B cell (primary cell): ENCODE results near the gene AQP5. TPM values are rescaled to one million over a fixed set of nuclear protein-coding genes. Genes with fewer than 3 reads are reported as not detected.

ENCODE experiments used
- ATAC-seq: fragments of 200-7000 bp; cut with Tn5 transposase; one replicate; pipeline ENCODE4 v1.10.0; 2021; ENCODE audit warnings: low read depth, mild to moderate bottlenecking, moderate number of reproducible peaks, moderate library complexity
- CTCF ChIA-PET: fragments of 350-600 bp; sonication (Branson Sonifier 250); formaldehyde crosslinking; loops from one replicate; lab custom pipeline; 2021; ENCODE audit warnings: antibody characterized with exemption, inconsistent platforms; lab: Charles Lee
- POLR2A ChIA-PET: fragments of 350-600 bp; sonication (Branson Sonifier 250); formaldehyde crosslinking; loops from one replicate; lab custom pipeline; 2021; ENCODE audit warnings: antibody characterized with exemption; lab: Charles Lee
- DNase-seq: peaks from one replicate; pipeline ENCODE4 v3.0.0; 2013
- H2AFZ ChIP-seq: 2 replicates; pipeline ENCODE4 v1.6.1; 2012; ENCODE audit warnings: mild to moderate bottlenecking, low read depth, low read length; ENCODE audit not compliant: insufficient read depth, poor library complexity, severe bottlenecking
- H3K27ac ChIP-seq, 2 donors: 1 replicate in 1 of 2; 2 replicates in 1 of 2; pipeline ENCODE4 v1.5.1; 2012 to 2013; ENCODE audit warnings: low read length in 2 of 2, mild to moderate bottlenecking in 2 of 2, moderate library complexity in 1 of 2
- H3K27me3 ChIP-seq, 4 experiments: fragments of 200-600 bp in 1 of 4; sonication (generic) in 1 of 4; replicated peaks in 1 of 4; 1 replicate in 2 of 4; 2 replicates in 2 of 4; pipeline versions ENCODE4 v1.6.1 to v1.7.0; 2013 to 2016; ENCODE audit warnings: low read length in 3 of 4, mild to moderate bottlenecking in 2 of 4, mixed read lengths in 1 of 4, moderate library complexity in 1 of 4; ENCODE audit not compliant: insufficient read depth in 4 of 4, control insufficient read depth in 3 of 4; ENCODE audit errors: control extremely low read depth in 1 of 4
- H3K36me3 ChIP-seq, 2 experiments: replicated peaks in 1 of 2; 1 replicate in 1 of 2; 2 replicates in 1 of 2; pipeline versions ENCODE4 v1.6.1 to v1.7.1; 2013; ENCODE audit warnings: low read length in 1 of 2; ENCODE audit not compliant: insufficient read depth in 2 of 2, control insufficient read depth in 1 of 2; ENCODE audit errors: control extremely low read depth in 1 of 2, extremely low read depth in 1 of 2
- H3K4me1 ChIP-seq, 2 donors: fragments of 200-600 bp in 1 of 2; sonication (generic) in 1 of 2; 1 replicate in 1 of 2; 2 replicates in 1 of 2; pipeline versions ENCODE4 v1.5.1 to v1.6.1; 2013 to 2017; ENCODE audit warnings: low read length in 2 of 2; ENCODE audit not compliant: control insufficient read depth in 2 of 2, insufficient read depth in 2 of 2
- H3K4me2 ChIP-seq: replicated peaks from 2 replicates; pipeline ENCODE3; 2012; ENCODE audit warnings: mild to moderate bottlenecking, low read depth, low read length; ENCODE audit not compliant: poor library complexity, severe bottlenecking
- H3K4me3 ChIP-seq, 5 experiments: fragments of 200-600 bp in 1 of 5; sonication (generic) in 1 of 5; 1 replicate in 3 of 5; 2 replicates in 2 of 5; pipeline versions ENCODE4 v1.5.1 to v1.7.0; 2011 to 2016; ENCODE audit warnings: low read length in 4 of 5, mild to moderate bottlenecking in 4 of 5, low read depth in 2 of 5, control low read depth in 1 of 5, moderate library complexity in 1 of 5; ENCODE audit not compliant: insufficient read depth in 1 of 5; ENCODE audit errors: control extremely low read depth in 1 of 5, extremely low read depth in 1 of 5
- H3K79me2 ChIP-seq: fragments of 200-600 bp; sonication (generic); one replicate; pipeline ENCODE4 v1.6.0; 2016; ENCODE audit warnings: low read length; ENCODE audit not compliant: control insufficient read depth, insufficient read depth
- H3K9ac ChIP-seq: fragments of 200-600 bp; sonication (generic); 2 replicates; pipeline ENCODE4 v1.6.1; 2017; ENCODE audit warnings: mild to moderate bottlenecking, low read length, moderate library complexity
- H3K9me3 ChIP-seq, 3 donors: one replicate each; pipeline versions ENCODE4 v1.6.1 to v1.7.1; 2013; ENCODE audit warnings: low read length in 2 of 3; ENCODE audit not compliant: control insufficient read depth in 2 of 3, insufficient read depth in 1 of 3; ENCODE audit errors: control extremely low read depth in 1 of 3
- H4K20me1 ChIP-seq: 2 replicates; pipeline ENCODE4 v1.6.0; 2012; ENCODE audit warnings: mild to moderate bottlenecking, low read length; ENCODE audit not compliant: insufficient read depth, control insufficient read depth, poor library complexity, severe bottlenecking
- H3K27ac Mint-ChIP-seq: one replicate; pipeline ENCODE4 v1.8.0; 2021; ENCODE audit warnings: mixed read lengths
- H3K27me3 Mint-ChIP-seq: one replicate; pipeline ENCODE4 v1.8.0; 2021; ENCODE audit warnings: mixed read lengths
- H3K4me1 Mint-ChIP-seq: one replicate; pipeline ENCODE4 v1.8.0; 2021; ENCODE audit warnings: mixed read lengths
- H3K4me3 Mint-ChIP-seq: one replicate; pipeline ENCODE4 v1.8.0; 2021; ENCODE audit warnings: mixed read lengths
- H3K9me3 Mint-ChIP-seq: one replicate; pipeline ENCODE4 v1.8.0; 2022; ENCODE audit warnings: mixed read lengths; ENCODE audit not compliant: insufficient read depth
- CTCF ChIP-seq: fragments of 200-600 bp; IDR thresholded peaks from one replicate; pipeline ENCODE4 v1.8.0; 2022; ENCODE audit warnings: antibody characterized with exemption, mild to moderate bottlenecking
- EZH2 ChIP-seq: IDR thresholded peaks from 2 replicates; pipeline ENCODE4 v1.6.1; 2012; ENCODE audit warnings: borderline replicate concordance, low read depth, mild to moderate bottlenecking, moderate library complexity, low read length; ENCODE audit not compliant: insufficient read depth, poor library complexity, severe bottlenecking
- WGBS: methylation state at CpG from one replicate; pipeline ENCODE4 v1.1.5; 2013; ENCODE audit warnings: missing lambda C conversion rate; ENCODE audit not compliant: insufficient coverage; 5-methylcytosine and 5-hydroxymethylcytosine counted together
- intact Hi-C: fragments of 100-400 bp; cut with micrococcal nuclease; formaldehyde crosslinking; loops from one replicate; pipeline ENCODE4 v1.10.0; 2022
- polyA plus RNA-seq: library from polyadenylated mRNA; depleted of rRNA; stranded (reverse); fragments of >200 nt; gene quantifications from 2 replicates; pipeline ENCODE4 v1.2.3, GENCODE V29; 2012
- total RNA-seq, 2 donors: library from RNA; stranded (reverse); fragments of 120-200 nt in 1 of 2; gene quantifications; 1 replicate in 1 of 2; 2 replicates in 1 of 2; pipeline versions ENCODE4 v1.2.3 to v1.2.4, GENCODE V29; 2013 to 2022

The AQP5 gene
- total and polyA plus RNA-seq, 2 donors (not counting 1 experiment from before 2014, with no cell fraction given): not detected

DNA sequence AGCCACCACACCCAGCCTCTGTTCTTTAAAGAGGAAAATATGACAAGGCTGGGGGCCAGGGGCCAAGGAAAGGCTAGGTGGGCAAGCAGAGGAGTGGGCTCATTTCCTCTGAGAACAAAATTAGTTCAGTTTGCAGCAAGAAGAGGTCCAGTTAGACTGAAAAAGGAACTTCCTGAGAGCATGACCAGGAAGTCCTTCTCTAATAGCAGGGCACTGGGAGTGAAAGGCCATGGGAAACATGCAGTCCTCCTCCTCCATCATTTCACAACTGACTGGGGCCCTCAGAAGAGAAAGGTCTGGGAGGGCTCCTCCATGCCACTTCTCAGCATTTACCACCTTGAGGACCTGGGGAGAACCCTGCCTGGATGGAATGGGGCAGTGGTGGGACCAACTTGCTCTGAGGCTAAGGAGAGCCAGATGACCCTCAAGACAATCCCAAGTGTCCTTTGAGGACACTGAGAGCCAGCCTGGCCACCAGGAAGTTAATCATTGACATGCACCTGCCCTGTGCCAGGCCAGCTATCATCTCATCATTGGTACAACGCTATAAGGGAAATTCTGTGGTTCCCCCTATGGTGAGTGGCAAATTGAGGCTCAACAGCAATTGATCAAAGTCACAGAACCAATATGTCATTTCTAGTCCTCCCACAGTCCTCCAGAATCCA, 9.1 kb upstream of the AQP5 start:
- Mint-ChIP-seq H3K9me3 (no peaks in the 10 kb centered on the region), H3K27ac (no peak overlapping the region), H3K4me1 (peaks cover 2% of the 10 kb centered on the region), H3K4me3 (no peak overlapping the region), H3K27me3 (peaks cover 37% of the 10 kb centered on the region)
- no peak overlapping the region for H3K9ac ChIP-seq
- H4K20me1 ChIP-seq: no peaks in the 10 kb centered on the region
- H3K4me1 ChIP-seq: peaks cover 0 to 8% of the 10 kb centered on the region in 2 donors
- H3K27ac ChIP-seq: no peak overlapping the region
- 67% methylated on average over 1 of the region's 1 CpG for WGBS
- POLR2A ChIA-PET: no interaction called here
- CTCF ChIA-PET: no interaction called here
- ATAC-seq (no peak), DNase-seq (no peak)
- no peak overlapping the region for H2AFZ ChIP-seq
- intact Hi-C loops: no loop called here
- no peak overlapping the region for H3K4me2 ChIP-seq
- TF ChIP-seq EZH2 (no peak), CTCF (no peak)
- no peaks in the 10 kb centered on the region for H3K36me3 ChIP-seq
- no peaks in the 10 kb centered on the region for H3K9me3 ChIP-seq
- H3K27me3 ChIP-seq: peaks cover 0 to 52% (median 14%) of the 10 kb centered on the region in 4 experiments
- no peaks in the 10 kb centered on the region for H3K79me2 ChIP-seq
- no peak overlapping the region for H3K4me3 ChIP-seq

DNA sequence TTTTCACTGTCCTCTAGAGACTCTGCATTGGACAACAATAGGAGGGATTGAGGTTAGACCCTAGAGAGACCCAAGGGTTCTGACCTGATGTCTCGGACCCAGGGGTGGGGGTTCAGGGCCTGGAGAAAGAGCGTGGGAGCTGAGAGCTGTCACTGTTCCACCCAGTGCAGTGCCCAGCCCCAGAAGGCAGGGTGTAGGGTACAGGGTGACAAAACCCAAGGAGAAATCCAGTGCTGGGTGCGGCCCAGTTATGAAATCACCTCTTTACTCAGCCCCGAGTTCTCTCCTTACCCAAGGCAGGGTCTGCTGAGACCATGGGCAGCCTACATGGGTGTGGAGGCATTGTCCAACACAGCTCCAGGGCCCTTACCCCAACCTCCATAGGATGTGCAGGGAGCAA, 8.5 kb upstream of the AQP5 start:
- intact Hi-C loops: no loop called here
- no peaks in the 10 kb centered on the region for H3K9me3 Mint-ChIP-seq
- Histone ChIP-seq H3K27ac (no peak overlapping the region), H3K4me1 (peaks cover 0 to 8% of the 10 kb centered on the region in 2 donors), H3K27me3 (peaks cover 0 to 55% (median 15%) of the 10 kb centered on the region in 4 experiments), H3K9me3 (no peaks in the 10 kb centered on the region), H4K20me1 (no peaks in the 10 kb centered on the region), H2AFZ (no peak overlapping the region), H3K4me3 (no peak overlapping the region), H3K9ac (no peak overlapping the region), H3K36me3 (no peaks in the 10 kb centered on the region), H3K79me2 (no peaks in the 10 kb centered on the region), H3K4me2 (no peak overlapping the region)
- WGBS: 96% methylated on average over 2 of the region's 4 CpGs
- peaks cover 2% of the 10 kb centered on the region for H3K4me1 Mint-ChIP-seq
- DNase-seq: no peak
- no peak overlapping the region for H3K4me3 Mint-ChIP-seq
- H3K27ac Mint-ChIP-seq: no peak overlapping the region
- H3K27me3 Mint-ChIP-seq: peaks cover 39% of the 10 kb centered on the region
- POLR2A ChIA-PET: no interaction called here
- no peak for TF ChIP-seq CTCF
- TF ChIP-seq EZH2: no peak
- no peak for ATAC-seq
- CTCF ChIA-PET: no interaction called here
